Inferior parietal cortex (tissue), 1 donor: ENCODE results near the gene CATSPERZ.

Source experiments
- DNase-seq: peaks from one replicate; pipeline ENCODE4 v3.0.0-alpha.2; 2016; ENCODE audit errors: extremely low spot score

The CATSPERZ gene

GRCh38 chr11:64341429-64341828 is 41.3 kb downstream of the CATSPERZ start:
- DNase-seq = no peak

- peak; percentile 45 for DNase-seq
Observed at GRCh38 chr11:64341851-64342791, 42.0 kb downstream of the CATSPERZ start.

- no peak for DNase-seq
Observed at GRCh38 chr11:64342869-64343745, 42.9 kb downstream of the CATSPERZ start.

GRCh38 chr11:64343767-64344559 is 43.8 kb downstream of the CATSPERZ start:
- DNase-seq = no peak

GRCh38 chr11:64344787-64345186 is 44.6 kb downstream of the CATSPERZ start:
- no peak for DNase-seq

- no peak for DNase-seq
Observed at GRCh38 chr11:64347193-64347867, 47.2 kb downstream of the CATSPERZ start.

GRCh38 chr11:64348383-64349024 is 48.3 kb downstream of the CATSPERZ start:
- DNase-seq = no peak

GRCh38 chr11:64349025-64349387 is 48.8 kb downstream of the CATSPERZ start:
- no peak for DNase-seq

- DNase-seq = no peak
Observed at GRCh38 chr11:64349404-64349803, 49.2 kb downstream of the CATSPERZ start.

GRCh38 chr11:64351136-64351631 is 51.0 kb downstream of the CATSPERZ start:
- DNase-seq = no peak

GRCh38 chr11:64352099-64352994 is 52.2 kb downstream of the CATSPERZ start:
- no peak for DNase-seq

- DNase-seq = no peak
Observed at GRCh38 chr11:64352995-64353714, 53.0 kb downstream of the CATSPERZ start.

GRCh38 chr11:64353715-64354506 is 53.8 kb downstream of the CATSPERZ start:
- no peak for DNase-seq
